Ovary (tissue), 3 donors: ENCODE measurements around the gene USH2A.

Source experiments
- CTCF ChIP-seq, 3 donors: fragments of 450-650 bp in 2 of 3; fragments of 200-600 bp in 1 of 3; IDR thresholded peaks; one replicate each; pipeline versions ENCODE4 v1.5.1 to v1.8.0; 2016 to 2022; ENCODE audit warnings: antibody characterized with exemption in 3 of 3, mild to moderate bottlenecking in 1 of 3
- EP300 ChIP-seq: sonication (generic); formaldehyde crosslinking; IDR thresholded peaks from one replicate; pipeline ENCODE4 v1.6.1; 2017; ENCODE audit warnings: antibody characterized with exemption
- POLR2A ChIP-seq: fragments of 450-650 bp; IDR thresholded peaks from one replicate; pipeline ENCODE4 v1.6.1; 2017; ENCODE audit warnings: antibody characterized with exemption, mild to moderate bottlenecking, moderate library complexity
- donor health status: DM: no; HTN: no; CAD: no.

- no peak for TF ChIP-seq POLR2A
- TF ChIP-seq CTCF (IDR thresholded peaks at IDR 0.05): no peak
- TF ChIP-seq EP300: no peak
These were observed 545.1 kb downstream of the USH2A start for GRCh38 chr1:215878128-215878527.
